ENCODE data around the gene DCLK3.

DNA sequence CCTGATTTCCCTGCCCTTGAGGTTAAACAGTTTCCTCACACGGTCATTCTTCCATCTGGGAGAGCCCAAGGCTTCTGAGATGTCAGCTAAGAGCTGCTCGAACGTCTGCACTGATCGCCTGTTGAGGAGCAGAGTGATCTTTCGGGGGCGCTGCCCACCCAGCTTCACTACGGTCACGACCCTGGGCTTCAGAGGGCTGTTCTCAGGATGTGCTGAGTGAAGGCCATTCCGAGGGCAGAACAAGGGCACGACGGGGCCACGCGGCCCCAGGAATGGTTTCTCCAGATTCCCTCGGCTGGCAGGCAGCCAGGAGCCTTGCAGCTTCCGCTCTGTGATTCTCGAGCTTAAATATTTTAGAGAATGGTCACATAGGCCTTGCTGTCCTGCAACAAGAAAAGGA lies 25.7 kb downstream of the DCLK3 start:
- TF ChIP-seq, protein P1, sequence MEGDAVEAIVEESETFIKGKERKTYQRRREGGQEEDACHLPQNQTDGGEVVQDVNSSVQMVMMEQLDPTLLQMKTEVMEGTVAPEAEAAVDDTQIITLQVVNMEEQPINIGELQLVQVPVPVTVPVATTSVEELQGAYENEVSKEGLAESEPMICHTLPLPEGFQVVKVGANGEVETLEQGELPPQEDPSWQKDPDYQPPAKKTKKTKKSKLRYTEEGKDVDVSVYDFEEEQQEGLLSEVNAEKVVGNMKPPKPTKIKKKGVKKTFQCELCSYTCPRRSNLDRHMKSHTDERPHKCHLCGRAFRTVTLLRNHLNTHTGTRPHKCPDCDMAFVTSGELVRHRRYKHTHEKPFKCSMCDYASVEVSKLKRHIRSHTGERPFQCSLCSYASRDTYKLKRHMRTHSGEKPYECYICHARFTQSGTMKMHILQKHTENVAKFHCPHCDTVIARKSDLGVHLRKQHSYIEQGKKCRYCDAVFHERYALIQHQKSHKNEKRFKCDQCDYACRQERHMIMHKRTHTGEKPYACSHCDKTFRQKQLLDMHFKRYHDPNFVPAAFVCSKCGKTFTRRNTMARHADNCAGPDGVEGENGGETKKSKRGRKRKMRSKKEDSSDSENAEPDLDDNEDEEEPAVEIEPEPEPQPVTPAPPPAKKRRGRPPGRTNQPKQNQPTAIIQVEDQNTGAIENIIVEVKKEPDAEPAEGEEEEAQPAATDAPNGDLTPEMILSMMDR (IDR thresholded peaks at IDR 0.05; ENCODE audit: low read length): no peak
- no peak for TF ChIP-seq EZH2 (IDR thresholded peaks at IDR 0.05; ENCODE audit: borderline replicate concordance, low read length)

Data from OCI-LY1 (cell line).